PC-9 (cell line): ENCODE results near the gene SLC22A23.

Experiments
- CTCF ChIP-seq: fragments of 200-600 bp; sonication (generic); conservative IDR thresholded peaks from 2 replicates; pipeline ENCODE4 v1.6.1; 2017; ENCODE audit warnings: mixed run types, antibody characterized with exemption, mild to moderate bottlenecking, moderate library complexity
- EZH2 ChIP-seq: fragments of 200-600 bp; sonication (generic); IDR thresholded peaks from 2 replicates; pipeline ENCODE4 v1.8.0; 2017; ENCODE audit warnings: antibody characterized with exemption, low read depth

DNA sequence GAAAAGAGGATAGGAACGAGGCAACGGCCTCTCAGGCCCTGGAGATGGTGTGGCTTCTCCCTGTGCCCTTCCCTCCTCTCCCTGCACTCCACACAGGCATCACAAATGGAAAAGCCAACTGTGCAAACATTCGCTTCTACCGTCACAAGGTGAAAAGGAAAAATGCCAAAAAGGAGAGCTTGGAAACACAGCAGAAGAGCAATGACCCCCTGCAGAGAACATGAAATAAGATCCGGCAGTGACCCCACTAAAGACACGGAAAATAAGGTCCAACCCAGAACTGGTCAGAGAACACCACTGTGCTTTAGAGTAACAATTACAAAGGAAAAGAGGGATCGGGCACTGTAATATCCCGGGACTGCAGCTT is 63.0 kb downstream of the SLC22A23 start:
- no peak for TF ChIP-seq CTCF
- TF ChIP-seq EZH2, result no peak
